HK-2 (cell line): ENCODE data around the gene ABHD15.
"Not testable (repeated sequence)": the region's sequence is repeated elsewhere in the genome, so short reads cannot be mapped to it uniquely, and the experiment has no call there.

Source experiments
- DNase-seq: peaks from one replicate; pipeline ENCODE4 v3.0.0-alpha.2; 2018; ENCODE audit not compliant: unreplicated experiment

The ABHD15 gene

DNA sequence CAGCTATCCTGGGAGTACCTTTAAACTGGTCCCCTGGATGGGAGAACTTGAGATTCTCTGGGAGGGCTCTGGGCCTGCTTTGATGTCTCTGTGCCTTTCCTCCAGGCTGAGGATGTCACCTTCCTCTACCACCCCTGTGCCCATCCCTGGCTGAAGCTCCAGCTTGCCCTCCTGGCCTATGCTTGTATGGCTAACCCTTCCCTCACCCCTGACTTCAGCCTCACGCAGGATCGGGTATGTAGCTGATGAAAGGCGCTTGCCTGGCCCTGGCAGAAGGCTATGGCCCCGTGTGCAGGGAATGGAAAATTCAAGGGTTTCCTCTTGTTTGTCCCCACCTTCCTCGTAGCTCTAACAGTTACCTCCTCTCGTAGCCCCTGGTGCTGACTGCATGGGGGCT is 4.6 kb upstream of the ABHD15 start:
- DNase-seq = no peak

- no peak for DNase-seq
These were observed 3.7 kb upstream of the ABHD15 start for GRCh38 chr17:29570521-29570920.

GRCh38 chr17:29569245-29569950 is 2.6 kb upstream of the ABHD15 start:
- DNase-seq = peak; percentile 39

GRCh38 chr17:29568331-29569244 is 1.8 kb upstream of the ABHD15 start, which contains the start of gene TP53I13:
TP53I13 (plus strand) TSS chr17:29568701; CDS start chr17:29568759, 58 bp downstream.
- DNase-seq = peak; percentile 91

DNA sequence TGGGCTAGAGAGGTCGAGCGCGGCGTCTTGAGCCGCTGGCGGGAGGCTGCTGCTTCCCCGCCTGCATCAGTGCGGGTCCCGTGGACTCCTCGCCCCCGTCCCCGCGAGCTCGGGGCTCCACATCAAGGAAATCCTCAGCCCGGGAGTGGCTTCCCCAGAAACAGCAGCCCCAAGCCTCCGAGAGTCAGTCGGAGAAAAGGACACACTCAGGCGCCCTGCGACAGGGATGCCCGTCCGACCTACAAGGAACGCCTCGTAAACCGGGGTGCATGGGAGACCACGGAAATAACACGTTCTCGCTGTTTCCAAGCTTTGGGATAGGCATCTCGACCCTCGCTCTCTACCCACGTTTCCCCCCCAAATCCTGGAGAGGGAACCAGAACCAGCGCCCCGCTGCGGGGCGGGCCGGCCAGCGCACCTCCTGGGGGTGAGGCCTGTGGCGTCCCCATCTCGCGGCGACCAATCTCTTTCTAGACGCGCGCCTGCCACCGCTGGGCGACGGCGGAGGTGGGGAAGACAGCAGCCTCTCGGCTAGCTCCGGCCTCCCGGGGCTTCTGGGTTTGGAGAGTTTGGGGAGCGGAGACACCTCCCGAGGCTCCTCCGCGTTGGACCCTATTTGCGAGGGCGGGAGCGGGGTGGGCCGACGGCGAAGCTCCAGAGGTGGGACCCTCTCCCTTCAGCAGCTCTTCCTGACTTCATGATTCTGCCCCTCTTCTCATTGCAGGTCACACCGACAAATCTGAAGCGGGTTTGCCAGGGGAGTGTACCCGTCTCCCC is 905 bp upstream of the ABHD15 start:
- peak; percentile 77 for DNase-seq

DNA sequence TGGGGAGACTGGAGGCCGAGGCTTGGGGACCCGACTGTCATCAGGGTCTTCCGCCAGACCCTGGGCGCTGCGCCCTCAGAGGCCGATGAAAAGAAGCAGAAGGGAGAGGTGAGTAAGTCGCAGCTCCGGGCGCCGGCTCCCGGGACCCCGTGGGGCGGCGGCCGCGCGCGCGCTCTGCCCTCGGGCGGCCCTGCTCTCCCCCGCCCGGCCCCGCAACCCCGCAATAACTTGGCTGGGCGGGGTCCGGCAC is 392 bp upstream of the ABHD15 start:
- no peak for DNase-seq

DNA sequence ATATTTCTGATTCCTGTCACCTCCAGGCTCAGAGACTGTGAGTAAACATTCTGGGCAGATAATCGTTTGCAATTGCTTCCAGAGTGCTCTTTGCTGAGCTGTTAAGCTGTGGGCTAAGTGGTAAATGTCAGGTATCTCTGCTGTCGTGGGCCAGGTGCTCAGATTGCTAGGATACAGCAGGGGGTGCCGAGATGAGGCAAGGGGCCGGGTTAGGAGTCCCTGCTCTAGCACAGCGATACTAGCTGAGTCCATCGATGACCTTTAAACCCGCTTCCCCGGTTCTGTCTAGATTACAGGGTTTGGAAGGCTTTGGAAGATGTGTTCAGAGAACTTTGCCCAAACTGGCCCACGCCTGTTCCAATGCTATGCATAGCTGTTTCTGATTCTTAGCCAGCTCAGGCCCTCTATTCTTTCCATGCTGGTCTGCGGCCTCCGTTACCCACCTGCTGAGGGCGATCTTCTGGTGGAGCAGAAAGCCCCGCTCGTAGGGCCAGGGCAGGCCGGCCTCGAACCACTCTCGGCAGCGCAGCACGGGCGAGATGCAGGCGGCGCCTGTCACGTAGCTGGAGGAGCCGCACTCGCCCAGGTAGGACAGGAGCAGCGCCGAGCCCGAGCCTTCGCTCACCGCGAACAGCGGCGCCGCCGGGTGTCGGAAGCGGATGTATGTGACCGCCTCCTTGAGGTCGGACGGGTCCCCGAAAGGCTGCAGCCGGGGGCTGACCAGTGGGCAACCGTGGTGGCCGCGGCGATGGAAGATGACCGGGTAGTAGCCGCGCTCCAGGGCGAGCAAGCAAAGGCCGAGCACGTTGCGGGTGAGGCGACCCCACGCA is 979 bp downstream of the ABHD15 start:
- peak; percentile 78 for DNase-seq

DNA sequence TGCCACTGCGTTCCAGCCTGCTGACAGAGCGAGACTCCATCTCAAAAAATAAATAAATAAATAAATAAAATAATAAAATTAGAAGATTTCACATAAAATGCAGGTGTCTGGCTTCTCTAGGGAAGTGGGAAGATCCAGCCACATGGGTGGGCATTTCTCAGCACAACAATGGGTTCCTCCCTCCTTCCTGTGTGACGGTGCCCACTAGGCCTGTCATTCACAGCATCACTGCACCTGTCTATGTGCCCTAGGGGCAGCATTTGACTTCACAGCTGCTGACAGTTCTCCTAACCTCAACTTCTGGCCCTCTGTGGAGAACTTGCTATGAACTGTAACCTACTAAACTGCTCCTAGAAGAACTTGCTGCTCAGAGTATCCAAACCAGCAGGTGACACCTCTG is 3.0 kb downstream of the ABHD15 start:
- no peak for DNase-seq

DNA sequence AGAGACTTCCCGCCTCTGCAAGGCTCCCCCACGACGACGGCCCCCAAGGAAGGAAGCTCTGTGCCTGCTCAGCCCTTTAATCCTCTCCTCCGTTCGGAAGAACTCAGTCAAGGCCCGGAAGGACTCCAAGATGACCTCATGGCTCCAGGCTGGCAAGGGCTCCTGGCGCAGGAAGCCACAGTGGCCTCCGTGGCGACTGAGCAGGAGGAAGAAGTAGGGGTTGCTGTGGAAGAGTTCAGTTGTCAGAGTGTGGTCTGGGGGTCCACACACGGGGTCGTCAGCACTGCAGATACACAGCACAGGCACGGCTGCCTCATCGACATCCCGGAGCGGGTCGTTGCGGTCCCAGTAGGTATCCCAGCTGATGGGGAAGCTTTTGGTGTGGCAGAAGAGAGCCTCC is 4.2 kb downstream of the ABHD15 start:
- DNase-seq = no peak

GRCh38 chr17:29561554-29562517 is 5.0 kb downstream of the ABHD15 start:
- no peak for DNase-seq

- no peak for DNase-seq
These were observed 6.5 kb downstream of the ABHD15 start for GRCh38 chr17:29560316-29560715.

DNA sequence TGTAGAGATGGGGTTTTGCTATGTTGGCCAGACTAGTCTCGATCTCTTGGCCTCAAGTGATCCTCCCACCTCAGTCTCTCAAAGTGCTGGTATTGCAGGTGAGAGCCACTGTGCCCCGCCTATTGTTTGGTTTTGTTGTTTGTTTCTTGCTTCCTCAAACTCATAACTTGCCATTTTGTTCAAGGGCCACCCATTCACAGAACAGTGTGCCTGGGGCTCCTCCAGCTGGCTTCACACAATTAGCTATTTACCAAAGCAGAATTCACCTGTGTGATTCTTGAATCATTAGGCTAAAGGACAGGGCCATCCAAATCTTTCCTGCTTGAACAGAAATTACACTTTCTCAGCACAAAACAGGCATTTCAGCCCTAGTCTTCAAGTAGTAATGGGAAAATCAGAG is 7.2 kb downstream of the ABHD15 start:
- no peak for DNase-seq

DNA sequence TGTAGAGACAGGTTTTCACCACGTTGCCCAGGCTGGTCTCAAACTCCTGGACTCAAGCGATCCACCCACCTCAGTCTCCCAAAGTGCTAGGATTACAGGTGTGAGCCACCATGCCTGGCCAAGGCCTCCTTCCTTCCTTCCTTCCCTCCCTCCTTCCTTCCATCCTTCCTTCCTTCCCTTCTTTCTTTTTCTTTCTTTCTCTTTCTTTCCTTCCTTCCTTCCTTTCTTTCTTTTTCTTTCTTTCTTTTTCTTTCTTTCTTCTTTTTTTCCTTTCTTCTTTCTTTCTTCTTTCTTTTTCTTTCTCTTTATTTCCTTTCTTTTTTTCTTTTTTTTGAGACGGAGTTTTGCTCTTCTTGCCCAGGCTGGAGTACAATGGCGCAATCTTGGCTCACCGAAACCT is 8.7 kb downstream of the ABHD15 start:
- not testable (repeated sequence) for DNase-seq

DNA sequence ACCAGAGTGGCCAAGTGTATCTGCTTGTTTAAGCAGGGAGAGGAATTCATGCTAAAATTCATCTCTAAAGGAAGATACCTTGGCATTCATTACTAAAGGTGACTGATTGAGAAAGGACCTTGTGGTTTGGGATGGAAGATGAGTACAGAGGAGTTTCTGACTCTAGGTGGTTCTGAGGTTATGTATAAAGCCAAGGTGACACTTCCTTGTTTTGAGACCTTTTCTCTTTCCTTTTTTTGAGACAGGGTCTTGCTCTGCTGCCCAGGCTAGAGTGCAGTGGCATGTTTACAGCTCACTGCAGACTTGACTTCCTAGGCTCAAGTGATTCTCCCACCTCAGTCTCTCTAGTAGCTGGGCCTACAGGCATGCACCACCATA is 9.1 kb downstream of the ABHD15 start:
- DNase-seq = no peak

DNA sequence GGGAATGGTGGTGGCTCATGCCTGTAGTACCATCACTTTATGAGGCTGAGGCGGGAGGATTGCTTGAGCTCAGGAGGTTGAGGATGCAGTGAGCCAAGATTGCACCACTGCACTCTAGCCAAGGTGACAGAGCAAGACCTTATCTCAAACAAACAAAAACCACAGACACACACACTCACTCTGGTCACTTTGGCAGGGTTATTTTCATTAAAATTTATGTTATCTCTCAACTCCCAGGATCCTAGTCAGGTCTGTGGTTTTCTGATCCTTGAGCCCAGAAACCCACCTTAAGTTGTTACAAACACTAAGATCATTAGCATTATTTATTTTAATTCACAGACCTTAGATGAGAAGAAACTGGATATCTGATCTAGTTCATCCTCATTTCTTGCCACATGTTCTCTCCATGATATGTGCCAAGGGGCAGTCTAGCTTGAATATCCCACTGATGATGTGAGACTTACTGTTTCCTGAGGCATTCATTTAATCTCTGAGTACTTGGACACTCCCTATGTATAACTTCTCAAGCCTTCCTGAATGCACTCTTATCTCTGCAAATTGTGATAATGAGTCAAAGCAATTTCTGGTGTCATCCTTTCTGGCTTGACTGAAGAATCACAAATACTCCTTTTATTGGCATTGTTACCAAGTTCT is 9.6 kb downstream of the ABHD15 start:
- no peak for DNase-seq

DNA sequence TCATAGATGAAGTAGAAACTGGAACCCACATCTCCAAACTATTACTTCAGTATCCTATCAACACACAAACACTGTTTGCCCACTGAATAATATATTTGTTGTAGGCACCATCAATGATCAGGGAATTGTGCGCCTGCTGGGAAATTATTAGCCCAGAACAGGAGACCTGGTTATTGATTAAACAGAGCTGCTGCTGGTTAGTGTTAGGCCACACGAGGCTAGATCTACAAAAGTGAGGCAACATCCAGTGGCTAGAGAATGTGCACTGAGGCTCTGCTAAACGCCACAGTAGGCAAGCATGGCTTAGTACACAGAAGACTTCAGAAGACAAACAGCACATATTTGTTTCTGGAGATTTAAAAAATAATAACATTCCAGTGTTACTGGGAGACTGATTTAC is 11.0 kb downstream of the ABHD15 start:
- DNase-seq = peak; percentile 37

DNA sequence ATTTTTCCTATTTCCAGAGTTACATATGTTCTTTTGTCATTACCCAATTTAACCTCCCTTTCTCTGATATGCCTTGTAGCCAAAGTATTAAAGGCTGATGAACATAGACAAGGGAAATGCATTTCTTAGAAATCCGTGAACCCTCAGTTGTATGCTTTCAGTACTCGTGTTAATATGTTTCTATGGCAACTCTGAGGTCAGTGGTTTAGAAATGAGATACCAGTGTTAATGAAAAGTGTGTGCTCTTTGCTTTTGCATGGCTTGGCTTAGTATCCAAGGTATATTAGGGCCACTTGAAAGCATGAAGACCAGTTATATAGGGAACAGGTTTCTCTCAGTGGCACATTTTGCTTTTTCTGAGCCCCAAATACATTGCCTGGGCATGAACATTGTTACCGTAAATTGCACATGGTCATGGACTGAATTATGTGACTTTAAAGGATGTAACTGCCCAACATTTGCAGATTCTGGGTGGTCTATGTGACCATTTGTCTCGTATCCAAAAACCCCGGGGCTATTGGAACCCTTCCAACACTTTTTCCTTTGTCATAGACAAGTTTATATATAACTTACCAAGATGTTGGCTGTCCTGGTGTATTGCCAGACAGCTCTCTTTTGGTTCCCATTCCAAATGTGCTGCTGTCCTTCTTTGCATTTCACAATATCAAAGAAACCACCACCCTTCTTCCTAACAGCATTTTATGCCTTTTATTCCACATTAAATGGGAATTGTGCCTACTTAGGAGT is 17.5 kb downstream of the ABHD15 start:
- no peak for DNase-seq

- no peak for DNase-seq
These were observed 20.0 kb downstream of the ABHD15 start for GRCh38 chr17:29546830-29547229.

GRCh38 chr17:29546085-29546484 is 20.8 kb downstream of the ABHD15 start:
- no peak for DNase-seq
